Measurements from ENCODE around the gene ZNF366. TPM values are rescaled to one million over a fixed set of nuclear protein-coding genes. Genes with fewer than 3 reads are reported as not detected.

The ZNF366 gene
- total RNA-seq, 1 donor from 2014 or later: 13.6 TPM

- Histone ChIP-seq H3K4me1 (peaks cover 16% of the 10 kb centered on the region), H3K27ac (peak overlapping the region; percentile 61), H3K27me3 (ENCODE audit: low read depth) (no peaks in the 10 kb centered on the region), H3K36me3 (no peaks in the 10 kb centered on the region), H3K9me3 (no peaks in the 10 kb centered on the region), H3K4me3 (no peak overlapping the region)
- DNase-seq: no peak
- TF ChIP-seq, protein P1, sequence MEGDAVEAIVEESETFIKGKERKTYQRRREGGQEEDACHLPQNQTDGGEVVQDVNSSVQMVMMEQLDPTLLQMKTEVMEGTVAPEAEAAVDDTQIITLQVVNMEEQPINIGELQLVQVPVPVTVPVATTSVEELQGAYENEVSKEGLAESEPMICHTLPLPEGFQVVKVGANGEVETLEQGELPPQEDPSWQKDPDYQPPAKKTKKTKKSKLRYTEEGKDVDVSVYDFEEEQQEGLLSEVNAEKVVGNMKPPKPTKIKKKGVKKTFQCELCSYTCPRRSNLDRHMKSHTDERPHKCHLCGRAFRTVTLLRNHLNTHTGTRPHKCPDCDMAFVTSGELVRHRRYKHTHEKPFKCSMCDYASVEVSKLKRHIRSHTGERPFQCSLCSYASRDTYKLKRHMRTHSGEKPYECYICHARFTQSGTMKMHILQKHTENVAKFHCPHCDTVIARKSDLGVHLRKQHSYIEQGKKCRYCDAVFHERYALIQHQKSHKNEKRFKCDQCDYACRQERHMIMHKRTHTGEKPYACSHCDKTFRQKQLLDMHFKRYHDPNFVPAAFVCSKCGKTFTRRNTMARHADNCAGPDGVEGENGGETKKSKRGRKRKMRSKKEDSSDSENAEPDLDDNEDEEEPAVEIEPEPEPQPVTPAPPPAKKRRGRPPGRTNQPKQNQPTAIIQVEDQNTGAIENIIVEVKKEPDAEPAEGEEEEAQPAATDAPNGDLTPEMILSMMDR (IDR thresholded peaks at IDR 0.05): no peak
- ATAC-seq: no peak
- intact Hi-C loops (cut with DNase I): no loop called here
These were observed 11.9 kb upstream of the ZNF366 start for GRCh38 chr5:72519111-72519510.

- no peaks in the 10 kb centered on the region for H3K36me3 ChIP-seq
- DNase-seq (peak; percentile 72), ATAC-seq (peak; percentile 71 to 78)
- H3K9me3 ChIP-seq: no peaks in the 10 kb centered on the region
- intact Hi-C loops (cut with DNase I): no loop called here
- no peaks in the 10 kb centered on the region for H3K27me3 ChIP-seq (ENCODE audit: low read depth)
- no peak overlapping the region for H3K4me3 ChIP-seq
- H3K27ac ChIP-seq: peak overlapping the region; percentile 61
- TF ChIP-seq, protein P1 (IDR thresholded peaks at IDR 0.05): no peak
- H3K4me1 ChIP-seq: peaks cover 16% of the 10 kb centered on the region
These were observed 10.9 kb upstream of the ZNF366 start for GRCh38 chr5:72518001-72518683.

GRCh38 chr5:72516916-72517315 lies 9.7 kb upstream of the ZNF366 start:
- H3K4me3 ChIP-seq: no peak overlapping the region
- ATAC-seq: no peak
- H3K27me3 ChIP-seq (ENCODE audit: low read depth): no peaks in the 10 kb centered on the region
- TF ChIP-seq, protein P1 (IDR thresholded peaks at IDR 0.05): no peak
- no peaks in the 10 kb centered on the region for H3K36me3 ChIP-seq
- no peak for DNase-seq
- H3K27ac ChIP-seq: peak overlapping the region; percentile 61
- H3K4me1 ChIP-seq: peaks cover 16% of the 10 kb centered on the region
- intact Hi-C loops (cut with DNase I): no loop called here
- no peaks in the 10 kb centered on the region for H3K9me3 ChIP-seq

DNA sequence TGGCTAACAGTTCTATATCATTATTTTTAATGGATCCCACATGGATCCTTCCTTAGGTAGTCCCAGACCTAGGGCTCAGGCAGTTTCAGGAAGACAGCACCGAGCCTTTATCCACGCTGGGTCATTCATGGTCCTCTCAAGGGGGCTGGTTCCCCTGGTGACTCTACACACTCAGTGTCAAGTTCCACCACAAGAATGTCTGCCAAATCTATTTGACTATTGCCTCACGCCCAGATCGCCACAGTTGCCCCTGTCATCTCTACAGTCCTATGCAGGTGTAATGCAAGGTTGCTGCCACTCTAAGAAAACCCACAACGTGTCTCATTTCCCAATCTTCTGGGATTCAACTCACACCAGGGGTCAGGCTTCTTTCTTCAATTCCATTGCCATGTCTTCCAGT lies 8.0 kb upstream of the ZNF366 start:
- intact Hi-C loops (cut with DNase I): no loop called here
- peak in 1 of 2 donors; percentile 18 for ATAC-seq
- Histone ChIP-seq H3K9me3 (no peaks in the 10 kb centered on the region), H3K27me3 (ENCODE audit: low read depth) (no peaks in the 10 kb centered on the region), H3K4me3 (no peak overlapping the region), H3K36me3 (no peaks in the 10 kb centered on the region), H3K27ac (no peak overlapping the region), H3K4me1 (peaks cover 29% of the 10 kb centered on the region)
- TF ChIP-seq, protein P1 (IDR thresholded peaks at IDR 0.05): no peak
- no peak for DNase-seq

GRCh38 chr5:72512593-72512860 lies 5.3 kb upstream of the ZNF366 start:
- TF ChIP-seq, protein P1 (IDR thresholded peaks at IDR 0.05): no peak
- ATAC-seq (no peak), DNase-seq (no peak)
- Histone ChIP-seq H3K4me3 (no peak overlapping the region), H3K9me3 (no peaks in the 10 kb centered on the region), H3K4me1 (peaks cover 31% of the 10 kb centered on the region), H3K36me3 (no peaks in the 10 kb centered on the region), H3K27ac (no peak overlapping the region), H3K27me3 (ENCODE audit: low read depth) (no peaks in the 10 kb centered on the region)
- intact Hi-C loops (cut with DNase I): no loop called here
